ENCODE data around the gene SH3GLB1. TPM values are rescaled to one million over a fixed set of nuclear protein-coding genes. Genes with fewer than 3 reads are reported as not detected.
A peak's percentile ranks its signal among the peaks of the same experiment; 100 is the strongest.

Gene SH3GLB1
- total and polyA plus RNA-seq, 10 of the 15 experiments (the other 5 are each of a cell fraction or from before 2014, with no cell fraction given) = 18.0 to 59.0 (median 36.5) TPM

DNA sequence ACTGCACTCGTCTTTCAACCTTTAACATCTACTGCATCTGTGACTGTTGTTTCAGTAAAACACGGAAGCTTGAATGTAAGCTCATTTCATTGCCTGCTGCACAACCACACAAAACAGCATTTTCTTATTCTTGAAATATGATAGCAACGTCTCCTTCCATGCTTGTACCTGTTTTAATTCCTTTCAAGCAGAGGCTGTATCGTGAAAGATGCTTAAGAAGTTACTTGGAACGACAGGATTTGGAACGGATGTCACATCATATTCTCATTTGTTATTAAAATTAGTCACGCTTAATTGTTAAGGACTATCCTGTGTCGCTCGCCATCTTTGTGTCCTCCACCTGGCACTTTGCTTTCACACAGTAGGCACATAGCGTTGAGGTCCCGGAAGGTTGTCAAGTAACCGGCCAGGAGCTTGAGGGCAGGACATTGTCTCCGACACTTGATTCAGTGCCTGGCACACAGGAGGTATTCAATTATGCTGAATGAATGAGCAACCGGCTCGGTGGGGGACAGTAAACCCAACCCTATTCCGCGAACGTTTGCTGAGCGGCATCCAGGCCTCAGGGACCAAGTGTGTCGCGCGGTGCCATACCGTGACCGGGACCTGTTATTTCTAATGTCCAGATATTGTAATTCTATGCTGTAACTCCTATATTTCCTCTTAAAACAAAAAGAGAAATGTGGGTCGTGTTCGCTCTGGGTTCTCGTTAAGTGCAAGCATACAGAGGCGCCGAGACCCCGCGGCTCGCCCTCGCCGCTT, 499 bp upstream of the SH3GLB1 start (continued):
- TF ChIP-seq, protein P1, sequence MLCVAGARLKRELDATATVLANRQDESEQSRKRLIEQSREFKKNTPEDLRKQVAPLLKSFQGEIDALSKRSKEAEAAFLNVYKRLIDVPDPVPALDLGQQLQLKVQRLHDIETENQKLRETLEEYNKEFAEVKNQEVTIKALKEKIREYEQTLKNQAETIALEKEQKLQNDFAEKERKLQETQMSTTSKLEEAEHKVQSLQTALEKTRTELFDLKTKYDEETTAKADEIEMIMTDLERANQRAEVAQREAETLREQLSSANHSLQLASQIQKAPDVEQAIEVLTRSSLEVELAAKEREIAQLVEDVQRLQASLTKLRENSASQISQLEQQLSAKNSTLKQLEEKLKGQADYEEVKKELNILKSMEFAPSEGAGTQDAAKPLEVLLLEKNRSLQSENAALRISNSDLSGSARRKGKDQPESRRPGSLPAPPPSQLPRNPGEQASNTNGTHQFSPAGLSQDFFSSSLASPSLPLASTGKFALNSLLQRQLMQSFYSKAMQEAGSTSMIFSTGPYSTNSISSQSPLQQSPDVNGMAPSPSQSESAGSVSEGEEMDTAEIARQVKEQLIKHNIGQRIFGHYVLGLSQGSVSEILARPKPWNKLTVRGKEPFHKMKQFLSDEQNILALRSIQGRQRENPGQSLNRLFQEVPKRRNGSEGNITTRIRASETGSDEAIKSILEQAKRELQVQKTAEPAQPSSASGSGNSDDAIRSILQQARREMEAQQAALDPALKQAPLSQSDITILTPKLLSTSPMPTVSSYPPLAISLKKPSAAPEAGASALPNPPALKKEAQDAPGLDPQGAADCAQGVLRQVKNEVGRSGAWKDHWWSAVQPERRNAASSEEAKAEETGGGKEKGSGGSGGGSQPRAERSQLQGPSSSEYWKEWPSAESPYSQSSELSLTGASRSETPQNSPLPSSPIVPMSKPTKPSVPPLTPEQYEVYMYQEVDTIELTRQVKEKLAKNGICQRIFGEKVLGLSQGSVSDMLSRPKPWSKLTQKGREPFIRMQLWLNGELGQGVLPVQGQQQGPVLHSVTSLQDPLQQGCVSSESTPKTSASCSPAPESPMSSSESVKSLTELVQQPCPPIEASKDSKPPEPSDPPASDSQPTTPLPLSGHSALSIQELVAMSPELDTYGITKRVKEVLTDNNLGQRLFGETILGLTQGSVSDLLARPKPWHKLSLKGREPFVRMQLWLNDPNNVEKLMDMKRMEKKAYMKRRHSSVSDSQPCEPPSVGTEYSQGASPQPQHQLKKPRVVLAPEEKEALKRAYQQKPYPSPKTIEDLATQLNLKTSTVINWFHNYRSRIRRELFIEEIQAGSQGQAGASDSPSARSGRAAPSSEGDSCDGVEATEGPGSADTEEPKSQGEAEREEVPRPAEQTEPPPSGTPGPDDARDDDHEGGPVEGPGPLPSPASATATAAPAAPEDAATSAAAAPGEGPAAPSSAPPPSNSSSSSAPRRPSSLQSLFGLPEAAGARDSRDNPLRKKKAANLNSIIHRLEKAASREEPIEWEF (IDR thresholded peaks at IDR 0.05; ENCODE audit: insufficient replicate concordance, low read depth, low read length) = no peak
- TF ChIP-seq, protein P2, sequence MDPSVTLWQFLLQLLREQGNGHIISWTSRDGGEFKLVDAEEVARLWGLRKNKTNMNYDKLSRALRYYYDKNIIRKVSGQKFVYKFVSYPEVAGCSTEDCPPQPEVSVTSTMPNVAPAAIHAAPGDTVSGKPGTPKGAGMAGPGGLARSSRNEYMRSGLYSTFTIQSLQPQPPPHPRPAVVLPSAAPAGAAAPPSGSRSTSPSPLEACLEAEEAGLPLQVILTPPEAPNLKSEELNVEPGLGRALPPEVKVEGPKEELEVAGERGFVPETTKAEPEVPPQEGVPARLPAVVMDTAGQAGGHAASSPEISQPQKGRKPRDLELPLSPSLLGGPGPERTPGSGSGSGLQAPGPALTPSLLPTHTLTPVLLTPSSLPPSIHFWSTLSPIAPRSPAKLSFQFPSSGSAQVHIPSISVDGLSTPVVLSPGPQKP (IDR thresholded peaks at IDR 0.05; ENCODE audit: low read depth, low read length) = 0 out of 2 replicates have a peak, but pooled peaks have one; percentile 3
- TF ChIP-seq IRF4 (IDR thresholded peaks at IDR 0.05; ENCODE audit: low read depth, low read length) (no peak), ZBED1 (IDR thresholded peaks at IDR 0.05; ENCODE audit: borderline replicate concordance) (no peak), TCF12 (IDR thresholded peaks at IDR 0.05; ENCODE audit: low read depth, low read length) (no peak), ATF7 (IDR thresholded peaks at IDR 0.05; ENCODE audit: low read depth) (no peak), YBX1 (IDR thresholded peaks at IDR 0.05) (no peak), SMAD1 (IDR thresholded peaks at IDR 0.05; ENCODE audit: low read depth, partially characterized antibody) (no peak), SREBF1 (IDR thresholded peaks at IDR 0.05; ENCODE audit: low read length) (no peak), JUNB (IDR thresholded peaks at IDR 0.05) (no peak), TBL1XR1 (IDR thresholded peaks at IDR 0.05; ENCODE audit: low read depth, low read length) (no peak), MEF2B (IDR thresholded peaks at IDR 0.05; ENCODE audit: partially characterized antibody, poor library complexity, severe bottlenecking) (no peak), CBFB (IDR thresholded peaks at IDR 0.05; ENCODE audit: low read depth) (no peak), SMAD5 (IDR thresholded peaks at IDR 0.05; ENCODE audit: low read depth) (no peak), EZH2 (IDR thresholded peaks at IDR 0.05; ENCODE audit: borderline replicate concordance, control insufficient read depth, low read depth, low read length) (no peak)
- TF ChIP-seq, protein P3, sequence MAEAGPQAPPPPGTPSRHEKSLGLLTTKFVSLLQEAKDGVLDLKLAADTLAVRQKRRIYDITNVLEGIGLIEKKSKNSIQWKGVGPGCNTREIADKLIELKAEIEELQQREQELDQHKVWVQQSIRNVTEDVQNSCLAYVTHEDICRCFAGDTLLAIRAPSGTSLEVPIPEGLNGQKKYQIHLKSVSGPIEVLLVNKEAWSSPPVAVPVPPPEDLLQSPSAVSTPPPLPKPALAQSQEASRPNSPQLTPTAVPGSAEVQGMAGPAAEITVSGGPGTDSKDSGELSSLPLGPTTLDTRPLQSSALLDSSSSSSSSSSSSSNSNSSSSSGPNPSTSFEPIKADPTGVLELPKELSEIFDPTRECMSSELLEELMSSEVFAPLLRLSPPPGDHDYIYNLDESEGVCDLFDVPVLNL (IDR thresholded peaks at IDR 0.05; ENCODE audit: low read depth, low read length) = no peak
- TF ChIP-seq, protein P4, sequence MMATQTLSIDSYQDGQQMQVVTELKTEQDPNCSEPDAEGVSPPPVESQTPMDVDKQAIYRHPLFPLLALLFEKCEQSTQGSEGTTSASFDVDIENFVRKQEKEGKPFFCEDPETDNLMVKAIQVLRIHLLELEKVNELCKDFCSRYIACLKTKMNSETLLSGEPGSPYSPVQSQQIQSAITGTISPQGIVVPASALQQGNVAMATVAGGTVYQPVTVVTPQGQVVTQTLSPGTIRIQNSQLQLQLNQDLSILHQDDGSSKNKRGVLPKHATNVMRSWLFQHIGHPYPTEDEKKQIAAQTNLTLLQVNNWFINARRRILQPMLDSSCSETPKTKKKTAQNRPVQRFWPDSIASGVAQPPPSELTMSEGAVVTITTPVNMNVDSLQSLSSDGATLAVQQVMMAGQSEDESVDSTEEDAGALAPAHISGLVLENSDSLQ (IDR thresholded peaks at IDR 0.05) = no peak
- TF ChIP-seq, protein P5, sequence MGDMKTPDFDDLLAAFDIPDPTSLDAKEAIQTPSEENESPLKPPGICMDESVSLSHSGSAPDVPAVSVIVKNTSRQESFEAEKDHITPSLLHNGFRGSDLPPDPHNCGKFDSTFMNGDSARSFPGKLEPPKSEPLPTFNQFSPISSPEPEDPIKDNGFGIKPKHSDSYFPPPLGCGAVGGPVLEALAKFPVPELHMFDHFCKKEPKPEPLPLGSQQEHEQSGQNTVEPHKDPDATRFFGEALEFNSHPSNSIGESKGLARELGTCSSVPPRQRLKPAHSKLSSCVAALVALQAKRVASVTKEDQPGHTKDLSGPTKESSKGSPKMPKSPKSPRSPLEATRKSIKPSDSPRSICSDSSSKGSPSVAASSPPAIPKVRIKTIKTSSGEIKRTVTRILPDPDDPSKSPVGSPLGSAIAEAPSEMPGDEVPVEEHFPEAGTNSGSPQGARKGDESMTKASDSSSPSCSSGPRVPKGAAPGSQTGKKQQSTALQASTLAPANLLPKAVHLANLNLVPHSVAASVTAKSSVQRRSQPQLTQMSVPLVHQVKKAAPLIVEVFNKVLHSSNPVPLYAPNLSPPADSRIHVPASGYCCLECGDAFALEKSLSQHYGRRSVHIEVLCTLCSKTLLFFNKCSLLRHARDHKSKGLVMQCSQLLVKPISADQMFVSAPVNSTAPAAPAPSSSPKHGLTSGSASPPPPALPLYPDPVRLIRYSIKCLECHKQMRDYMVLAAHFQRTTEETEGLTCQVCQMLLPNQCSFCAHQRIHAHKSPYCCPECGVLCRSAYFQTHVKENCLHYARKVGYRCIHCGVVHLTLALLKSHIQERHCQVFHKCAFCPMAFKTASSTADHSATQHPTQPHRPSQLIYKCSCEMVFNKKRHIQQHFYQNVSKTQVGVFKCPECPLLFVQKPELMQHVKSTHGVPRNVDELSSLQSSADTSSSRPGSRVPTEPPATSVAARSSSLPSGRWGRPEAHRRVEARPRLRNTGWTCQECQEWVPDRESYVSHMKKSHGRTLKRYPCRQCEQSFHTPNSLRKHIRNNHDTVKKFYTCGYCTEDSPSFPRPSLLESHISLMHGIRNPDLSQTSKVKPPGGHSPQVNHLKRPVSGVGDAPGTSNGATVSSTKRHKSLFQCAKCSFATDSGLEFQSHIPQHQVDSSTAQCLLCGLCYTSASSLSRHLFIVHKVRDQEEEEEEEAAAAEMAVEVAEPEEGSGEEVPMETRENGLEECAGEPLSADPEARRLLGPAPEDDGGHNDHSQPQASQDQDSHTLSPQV (IDR thresholded peaks at IDR 0.05) = no peak
